Measurements from ENCODE around the gene PTTG1.

GRCh38 chr5:160469156-160470144, 47.8 kb downstream of the PTTG1 start:
- no peak for TF ChIP-seq CTCF (IDR thresholded peaks at IDR 0.05; ENCODE audit: borderline replicate concordance, extremely low read depth, low read length, poor library complexity, severe bottlenecking)
- no peak for TF ChIP-seq EZH2 (IDR thresholded peaks at IDR 0.05; ENCODE audit: borderline replicate concordance, low read depth, low read length, severe bottlenecking)

Data from DND-41 (cell line).